Esophagus muscularis mucosa (tissue), 4 donors: ENCODE data around the gene NCK1. TPM values are rescaled to one million over a fixed set of nuclear protein-coding genes. Genes with fewer than 3 reads are reported as not detected.
"Not testable (repeated sequence)": the region's sequence is repeated elsewhere in the genome, so short reads cannot be mapped to it uniquely, and the experiment has no call there.

Experiments used
- DNase-seq: peaks from one replicate; pipeline ENCODE4 v3.0.0-alpha.2; 2017; ENCODE audit errors: extremely low spot score
- H3K27ac ChIP-seq, 4 donors: fragments of 200-600 bp; sonication (generic); replicated peaks in 1 of 4; 1 replicate in 3 of 4; 2 replicates in 1 of 4; pipeline ENCODE4 v1.5.1; 2016 to 2019; ENCODE audit warnings: mild to moderate bottlenecking in 1 of 4
- H3K27me3 ChIP-seq, 4 donors: fragments of 200-600 bp; sonication (generic); one replicate each; pipeline versions ENCODE4 v1.5.1 to v1.6.0; 2016 to 2019
- H3K36me3 ChIP-seq, 4 donors: fragments of 200-600 bp; sonication (generic); one replicate each; pipeline ENCODE4 v1.5.1; 2016 to 2019
- H3K4me1 ChIP-seq, 4 donors: fragments of 200-600 bp; sonication (generic); one replicate each; pipeline ENCODE4 v1.5.1; 2016 to 2019
- H3K4me3 ChIP-seq, 4 donors: fragments of 200-600 bp; sonication (generic); 1 replicate in 2 of 4; 2 replicates in 2 of 4; pipeline ENCODE4 v1.5.1; 2016 to 2019; ENCODE audit warnings: mild to moderate bottlenecking in 4 of 4, moderate library complexity in 1 of 4
- H3K9me3 ChIP-seq, 4 donors: fragments of 200-600 bp; sonication (generic); 1 replicate in 3 of 4; 2 replicates in 1 of 4; pipeline ENCODE4 v1.5.1; 2016 to 2019
- CTCF ChIP-seq, 3 experiments: fragments of 200-600 bp in 2 of 3; fragments of 450-650 bp in 1 of 3; sonication (generic) in 2 of 3; IDR thresholded peaks; one replicate each; pipeline ENCODE4 v1.5.1; 2017 to 2019; ENCODE audit warnings: antibody characterized with exemption in 3 of 3, mild to moderate bottlenecking in 2 of 3, moderate library complexity in 1 of 3
- EP300 ChIP-seq: sonication (generic); formaldehyde crosslinking; IDR thresholded peaks from one replicate; pipeline ENCODE4 v1.6.1; 2017; ENCODE audit warnings: antibody characterized with exemption
- POLR2A ChIP-seq: fragments of 450-650 bp; IDR thresholded peaks from one replicate; pipeline ENCODE4 v1.6.1; 2017; ENCODE audit warnings: antibody characterized with exemption, moderate library complexity, mild to moderate bottlenecking, low read depth
- POLR2AphosphoS5 ChIP-seq, 2 donors: sonication (generic); formaldehyde crosslinking; IDR thresholded peaks; one replicate each; pipeline ENCODE4 v1.6.1; 2017; ENCODE audit warnings: antibody characterized with exemption in 2 of 2
- WGBS: methylation state at CpG from one replicate; pipeline ENCODE4 v1.1.5; 2018; 5-methylcytosine and 5-hydroxymethylcytosine counted together
- intact Hi-C: fragments of 100-400 bp; cut with DNase I; formaldehyde crosslinking; loops from one replicate; pipeline ENCODE4 v1.15.1; 2023
- total RNA-seq, 4 donors: library from RNA; depleted of rRNA; stranded (reverse); fragments of >200 nt; gene quantifications; one replicate each; pipeline versions ENCODE4 v1.1.0 to v1.2.1, GENCODE V29; 2016

The NCK1 gene
- total RNA-seq, 4 donors from 2014 or later = 28.9 to 54.0 (median 37.0) TPM

GRCh38 chr3:136858381-136858780 is 3.6 kb upstream of the NCK1 start:
- peaks cover 0 to 4% (median 0%) of the 10 kb centered on the region in 4 donors for H3K36me3 ChIP-seq
- H3K4me1 ChIP-seq = peaks cover 12 to 23% (median 22%) of the 10 kb centered on the region in 4 donors
- H3K4me3 ChIP-seq = no peak overlapping the region
- no peak overlapping the region for H3K27ac ChIP-seq
- H3K9me3 ChIP-seq = no peaks in the 10 kb centered on the region
- TF ChIP-seq CTCF (IDR thresholded peaks at IDR 0.05) (no peak), POLR2AphosphoS5 (IDR thresholded peaks at IDR 0.05) (no peak), EP300 (no peak), POLR2A (no peak)
- intact Hi-C loops = no loop called here
- no peaks in the 10 kb centered on the region for H3K27me3 ChIP-seq
- no peak for DNase-seq

- H3K9me3 ChIP-seq = no peaks in the 10 kb centered on the region
- H3K4me1 ChIP-seq = peaks cover 17 to 35% (median 28%) of the 10 kb centered on the region in 4 donors
- intact Hi-C loops = loop anchor here (5.0 to 10.0 kb wide), 4 partner anchors 67 to 666 kb away; partner anchors contain the start of genes MSL2 and STAG1
- H3K27me3 ChIP-seq = no peaks in the 10 kb centered on the region
- TF ChIP-seq POLR2AphosphoS5 (IDR thresholded peaks at IDR 0.05) = no peak
- no peak for TF ChIP-seq EP300
- no peak for TF ChIP-seq POLR2A
- no peak for TF ChIP-seq CTCF (IDR thresholded peaks at IDR 0.05)
- no peaks in the 10 kb centered on the region for H3K36me3 ChIP-seq
- no peak for DNase-seq
- peak overlapping the region; percentile 82 to 92 (median 86) for H3K4me3 ChIP-seq
- WGBS = 73% methylated on average over 4 of the region's 4 CpGs
- peak overlapping the region in 2 of 4 donors; percentile 94 to 95 for H3K27ac ChIP-seq
Observed at GRCh38 chr3:136860541-136860940, 1.5 kb upstream of the NCK1 start.

- under 1% methylated on average over 33 of the region's 39 CpGs for WGBS
- peak overlapping the region; percentile 82 to 92 (median 86) for H3K4me3 ChIP-seq
- intact Hi-C loops = loop anchor here (5.0 to 10.0 kb wide), 4 partner anchors 65 to 668 kb away; partner anchors contain the start of genes MSL2 and STAG1
- H3K27me3 ChIP-seq = no peaks in the 10 kb centered on the region
- peak; percentile 93 for DNase-seq
- H3K4me1 ChIP-seq = peaks cover 17 to 38% (median 27%) of the 10 kb centered on the region in 4 donors
- peaks cover 0 to 2% (median 0%) of the 10 kb centered on the region in 4 donors for H3K36me3 ChIP-seq
- H3K9me3 ChIP-seq = no peaks in the 10 kb centered on the region
- H3K27ac ChIP-seq = peak overlapping the region; percentile 94 to 96 (median 95)
- TF ChIP-seq POLR2A = no peak
- TF ChIP-seq POLR2AphosphoS5 (IDR thresholded peaks at IDR 0.05) = peak in 1 of 2 donors; percentile 3
Observed at GRCh38 chr3:136862617-136863322, 762 bp downstream of the NCK1 start.

- Histone ChIP-seq H3K4me1 (peaks cover 0 to 23% (median 14%) of the 10 kb centered on the region in 4 donors), H3K4me3 (no peak overlapping the region), H3K27ac (no peak overlapping the region), H3K36me3 (peaks cover 0 to 19% (median 10%) of the 10 kb centered on the region in 4 donors), H3K27me3 (no peaks in the 10 kb centered on the region), H3K9me3 (no peaks in the 10 kb centered on the region)
- intact Hi-C loops = loop anchor here (10.0 kb wide), 1 partner anchor 674 kb away; the partner anchor contains the start of gene MSL2
- TF ChIP-seq POLR2A (no peak), POLR2AphosphoS5 (IDR thresholded peaks at IDR 0.05) (no peak), EP300 (no peak), CTCF (IDR thresholded peaks at IDR 0.05) (no peak)
- 93% methylated on average over 9 of the region's 9 CpGs for WGBS
- DNase-seq = no peak
Observed at GRCh38 chr3:136869282-136869681, 7.3 kb downstream of the NCK1 start.

DNA sequence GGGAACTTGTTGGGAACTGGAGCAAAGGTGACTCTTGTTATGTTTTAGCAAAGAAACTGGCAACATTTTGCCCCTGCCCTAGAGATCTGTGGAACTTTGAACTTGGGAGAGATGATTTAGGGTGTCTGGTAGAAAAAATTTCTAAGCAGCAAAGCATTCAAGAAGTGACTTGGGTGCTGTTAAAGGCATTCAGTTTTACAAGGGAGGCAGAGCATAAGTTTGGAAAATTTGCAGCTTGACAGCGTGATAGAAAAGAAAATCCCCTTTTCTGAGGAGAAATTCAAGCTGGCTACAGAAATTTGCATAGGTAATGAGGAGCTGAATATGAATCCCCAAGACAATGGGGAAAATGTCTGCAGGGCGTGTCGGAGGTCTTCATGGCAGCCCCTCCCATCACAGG is 10.2 kb downstream of the NCK1 start:
- H3K27ac ChIP-seq, DNase-seq, H3K9me3 ChIP-seq, intact Hi-C loops, H3K27me3 ChIP-seq, H3K4me3 ChIP-seq: not testable (repeated sequence)
- Histone ChIP-seq H3K36me3 (peaks cover 0 to 19% (median 10%) of the 10 kb centered on the region in 4 donors), H3K4me1 (peaks cover 0 to 25% (median 8%) of the 10 kb centered on the region in 4 donors)
- 91% methylated on average over 3 of the region's 3 CpGs for WGBS

DNA sequence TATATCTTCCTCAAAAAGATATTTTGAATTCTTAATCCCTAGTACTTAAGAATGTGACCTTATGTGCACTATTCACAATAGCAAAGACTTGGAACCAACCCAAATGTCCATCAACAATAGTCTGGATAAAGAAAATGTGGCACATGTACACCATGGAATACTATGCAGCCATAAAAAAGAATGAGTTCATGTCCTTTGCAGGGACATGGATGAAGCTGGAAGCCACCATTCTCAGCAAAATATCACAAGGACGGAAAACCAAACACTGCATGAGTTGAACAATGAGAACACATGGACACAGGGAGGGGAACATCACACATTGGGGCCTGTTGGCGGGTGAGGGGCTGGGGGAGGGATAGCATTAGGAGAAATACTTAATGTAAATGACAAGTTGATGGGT is 17.5 kb downstream of the NCK1 start:
- intact Hi-C loops, H3K9me3 ChIP-seq: not testable (repeated sequence)
- WGBS = 97% methylated on average over 2 of the region's 2 CpGs

More for the DNA sequence above, 17.5 kb downstream of the NCK1 start:
- H3K27ac ChIP-seq, H3K27me3 ChIP-seq, H3K4me3 ChIP-seq, DNase-seq, H3K36me3 ChIP-seq: not testable (repeated sequence)
- peaks cover 0 to 21% (median 16%) of the 10 kb centered on the region in 4 donors for H3K4me1 ChIP-seq
